Measurements from ENCODE around the gene UGT1A7. TPM values are rescaled to one million over a fixed set of nuclear protein-coding genes. Genes with fewer than 3 reads are reported as not detected.
"Not testable (repeated sequence)": the region's sequence is repeated elsewhere in the genome, so short reads cannot be mapped to it uniquely, and the experiment has no call there.

The UGT1A7 gene
- polyA plus RNA-seq, 1 donor = not detected

DNA sequence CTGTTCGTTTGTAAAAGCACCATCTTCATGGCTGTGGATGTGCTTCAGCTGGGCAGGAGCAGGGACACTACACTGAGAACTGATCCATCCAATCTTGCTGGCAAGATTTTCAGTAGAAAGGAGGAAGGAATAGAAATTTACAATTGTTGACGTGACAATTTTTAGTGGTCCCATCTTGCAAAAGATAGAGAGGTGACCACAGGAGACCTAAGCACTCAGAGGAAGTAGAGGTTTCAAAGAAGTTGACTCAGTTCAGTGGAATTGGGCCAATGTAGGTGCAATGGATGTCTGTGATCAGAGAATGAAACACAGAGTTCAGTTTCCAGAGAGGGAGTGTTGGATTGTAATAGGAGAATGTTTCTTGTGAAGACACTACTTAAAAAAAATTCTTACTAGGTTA is 32.4 kb downstream of the UGT1A7 start:
- no peak for DNase-seq

DNA sequence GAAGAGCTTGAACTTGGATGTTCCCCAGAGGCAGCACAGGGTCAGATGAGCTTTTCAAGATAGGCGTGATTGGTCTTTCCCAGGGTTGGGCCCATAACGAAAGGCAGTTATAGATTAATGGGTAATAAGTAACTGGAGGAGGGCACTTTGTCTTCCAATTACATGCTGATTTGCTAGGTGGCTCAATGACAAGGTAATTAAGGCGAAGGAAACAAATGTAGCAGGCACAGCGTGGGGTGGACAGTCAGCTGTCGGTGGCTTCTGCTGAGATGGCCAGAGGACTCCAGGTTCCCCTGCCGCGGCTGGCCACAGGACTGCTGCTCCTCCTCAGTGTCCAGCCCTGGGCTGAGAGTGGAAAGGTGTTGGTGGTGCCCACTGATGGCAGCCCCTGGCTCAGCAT is 36.9 kb downstream of the UGT1A7 start, which contains the start of gene UGT1A4:
UGT1A4 (plus strand) TSS at position 185 of the 400 bp plus-strand sequence; CDS start at position 270, 85 bp downstream.
- DNase-seq = no peak

DNA sequence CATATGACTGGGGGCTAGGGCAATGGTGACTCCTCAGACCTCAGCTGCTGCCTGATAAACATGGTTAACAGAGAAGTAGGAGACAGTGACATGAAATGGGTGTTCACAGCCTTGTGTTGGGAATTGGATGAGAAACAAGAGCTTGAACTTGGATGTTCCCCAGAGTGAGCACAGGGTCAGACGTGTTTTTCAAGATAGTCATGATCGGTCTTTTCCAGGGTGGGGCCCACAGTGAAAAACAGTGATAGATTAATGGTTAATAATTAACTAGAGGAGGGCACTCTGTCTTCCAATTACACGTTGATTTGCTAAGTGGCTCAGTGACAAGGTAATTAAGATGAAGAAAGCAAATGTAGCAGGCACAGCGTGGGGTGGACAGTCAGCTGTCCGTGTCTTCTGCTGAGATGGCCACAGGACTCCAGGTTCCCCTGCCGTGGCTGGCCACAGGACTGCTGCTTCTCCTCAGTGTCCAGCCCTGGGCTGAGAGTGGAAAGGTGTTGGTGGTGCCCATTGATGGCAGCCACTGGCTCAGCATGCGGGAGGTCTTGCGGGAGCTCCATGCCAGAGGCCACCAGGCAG is 47.1 kb downstream of the UGT1A7 start, which contains the start of gene UGT1A3:
UGT1A3 (plus strand) TSS at position 320 of the 579 bp plus-strand sequence; CDS start at position 405, 85 bp downstream.
- no peak for DNase-seq

DNA sequence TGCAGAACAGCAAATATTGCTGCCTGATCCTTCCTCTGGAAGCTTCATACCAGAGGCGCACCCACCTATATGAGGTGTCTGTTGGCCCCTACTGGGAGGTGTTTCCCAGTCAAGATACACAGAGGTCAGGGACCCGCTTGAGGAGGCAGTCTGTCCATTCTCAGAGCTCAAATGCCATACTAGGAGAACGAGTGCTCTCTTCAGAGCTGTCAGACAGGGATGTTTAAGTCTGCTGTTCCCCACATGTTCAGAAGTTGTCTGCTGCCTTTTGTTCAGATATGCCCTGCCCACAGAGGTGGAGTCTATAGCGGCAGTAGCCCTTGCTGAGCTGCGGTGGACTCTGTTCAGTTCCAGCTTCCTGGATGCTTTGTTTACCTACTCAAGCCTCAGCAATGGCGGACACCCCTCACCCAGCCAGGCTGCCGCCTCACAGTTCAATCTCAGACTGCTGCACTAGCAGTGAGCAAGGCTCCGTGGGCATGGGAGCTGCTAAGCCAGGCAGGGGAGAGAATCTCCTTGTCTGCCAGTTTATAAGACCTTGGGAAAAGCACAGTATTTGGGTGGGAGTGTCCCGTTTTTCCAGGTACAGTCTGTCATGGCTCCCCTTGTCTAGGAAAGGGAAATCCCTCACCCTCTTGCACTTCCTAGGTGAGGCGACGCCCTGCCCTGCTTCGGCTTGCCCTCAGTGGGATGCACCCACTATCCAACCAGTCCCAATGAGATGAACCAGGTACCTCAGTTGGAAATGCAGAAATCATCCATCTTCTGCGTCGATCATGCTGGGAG is 55.4 kb downstream of the UGT1A7 start:
- not testable (repeated sequence) for DNase-seq

DNA sequence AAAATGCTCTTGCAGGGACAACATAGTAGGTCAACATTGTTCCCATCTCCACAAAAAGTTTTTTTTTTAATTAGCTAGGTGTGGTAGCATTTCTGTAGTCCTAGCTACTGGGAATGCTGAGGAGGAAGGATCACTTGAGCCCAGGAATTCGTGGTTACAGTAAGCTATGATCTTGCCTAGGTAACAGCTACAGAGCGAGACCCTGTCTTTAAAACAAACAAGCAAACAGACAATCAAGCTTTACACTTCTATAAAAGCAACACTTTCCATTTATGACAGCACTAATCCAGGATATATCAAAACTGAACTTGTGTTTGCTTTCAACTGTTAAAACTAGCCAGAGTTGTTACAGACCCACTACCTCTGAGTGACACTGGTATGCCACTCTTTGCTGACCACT is 59.2 kb downstream of the UGT1A7 start:
- DNase-seq = no peak

DNA sequence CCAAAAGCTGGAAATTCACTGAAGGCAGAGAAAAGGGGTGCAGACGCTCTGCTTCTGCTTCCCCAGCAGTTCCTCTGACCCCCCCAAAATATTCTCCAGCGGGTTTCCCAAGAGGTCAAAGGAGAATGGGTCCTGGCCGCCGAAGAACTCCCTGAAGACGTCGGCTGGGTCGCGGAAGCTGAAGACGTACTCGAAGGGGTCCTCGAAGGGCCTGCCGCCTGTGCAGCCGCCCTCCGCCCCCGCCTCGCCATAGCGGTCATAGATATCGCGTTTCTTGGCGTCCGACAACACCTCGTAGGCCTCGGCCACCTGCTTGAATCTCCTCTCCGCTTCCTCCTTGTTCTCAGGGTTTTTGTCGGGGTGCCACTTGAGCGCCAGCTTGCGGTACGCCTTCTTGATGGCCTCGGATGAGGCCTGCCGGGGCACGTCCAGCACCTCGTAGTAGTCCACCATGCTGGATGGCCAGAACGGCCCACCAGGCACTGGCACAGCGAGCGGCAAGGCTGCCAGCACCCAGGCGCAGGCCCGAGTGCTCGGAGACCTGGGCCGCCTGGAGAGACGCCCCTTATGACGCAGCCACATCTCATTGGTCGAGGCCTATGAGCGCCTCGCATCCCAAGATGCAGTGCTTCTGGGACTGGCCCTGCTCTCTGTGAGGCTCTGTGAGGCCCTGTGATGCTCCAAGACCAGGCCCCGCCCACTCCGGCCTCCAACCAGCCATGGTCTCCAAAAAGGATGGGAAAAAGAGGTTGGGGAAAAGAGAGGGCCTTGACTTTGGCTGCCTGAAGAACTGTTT is 62.0 kb downstream of the UGT1A7 start:
- DNase-seq = no peak

DNA sequence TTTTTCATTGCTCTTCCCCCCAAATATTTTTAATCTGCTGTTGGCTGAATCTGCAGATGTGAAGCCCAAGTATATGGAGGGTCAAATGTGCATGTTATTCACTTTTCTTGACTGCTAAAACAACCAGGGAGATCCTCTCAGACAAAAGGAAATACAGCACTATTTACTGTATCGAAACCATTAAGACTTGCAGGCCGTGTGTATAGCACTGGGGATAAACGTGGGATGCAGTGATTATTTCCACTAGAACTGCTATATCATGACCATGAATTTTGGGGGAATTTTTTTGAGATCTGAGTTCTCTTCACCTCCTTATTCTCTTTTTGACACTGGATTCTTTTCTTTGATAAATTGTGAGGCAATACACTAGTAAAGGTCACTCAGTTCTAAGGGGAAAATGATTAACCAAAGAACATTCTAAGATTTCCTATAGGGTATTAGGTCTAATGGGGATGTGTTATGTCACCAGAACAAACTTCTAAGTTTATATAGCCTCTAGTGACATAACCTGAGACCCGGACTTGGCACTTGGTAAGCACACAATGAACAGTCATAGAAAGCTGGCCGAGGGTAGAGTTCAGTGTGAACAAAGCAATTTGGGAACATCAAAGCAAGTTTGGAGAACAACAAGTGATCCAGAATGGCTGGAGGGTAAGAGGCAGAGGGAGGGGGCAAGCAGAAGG is 63.5 kb downstream of the UGT1A7 start:
- no peak for DNase-seq

DNA sequence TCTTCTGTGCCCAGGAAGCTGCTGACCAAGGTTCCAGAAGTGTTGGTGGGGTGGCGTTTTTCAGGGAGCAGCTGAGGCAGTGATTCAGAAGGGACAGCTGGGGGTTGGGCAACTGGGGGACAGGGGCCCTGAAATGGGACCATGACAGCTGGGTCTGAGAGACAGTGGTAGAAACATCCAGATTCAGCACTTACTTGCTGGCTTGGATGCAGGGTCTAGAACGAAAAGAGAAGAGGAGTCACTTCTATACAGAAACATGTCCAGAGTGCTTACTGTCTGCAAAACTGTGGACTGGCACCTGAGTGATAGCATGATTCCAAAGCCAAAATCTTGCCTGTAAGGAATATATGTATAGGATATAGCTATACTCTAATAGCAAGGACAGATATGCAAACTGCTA is 64.1 kb downstream of the UGT1A7 start:
- not testable (repeated sequence) for DNase-seq

DNA sequence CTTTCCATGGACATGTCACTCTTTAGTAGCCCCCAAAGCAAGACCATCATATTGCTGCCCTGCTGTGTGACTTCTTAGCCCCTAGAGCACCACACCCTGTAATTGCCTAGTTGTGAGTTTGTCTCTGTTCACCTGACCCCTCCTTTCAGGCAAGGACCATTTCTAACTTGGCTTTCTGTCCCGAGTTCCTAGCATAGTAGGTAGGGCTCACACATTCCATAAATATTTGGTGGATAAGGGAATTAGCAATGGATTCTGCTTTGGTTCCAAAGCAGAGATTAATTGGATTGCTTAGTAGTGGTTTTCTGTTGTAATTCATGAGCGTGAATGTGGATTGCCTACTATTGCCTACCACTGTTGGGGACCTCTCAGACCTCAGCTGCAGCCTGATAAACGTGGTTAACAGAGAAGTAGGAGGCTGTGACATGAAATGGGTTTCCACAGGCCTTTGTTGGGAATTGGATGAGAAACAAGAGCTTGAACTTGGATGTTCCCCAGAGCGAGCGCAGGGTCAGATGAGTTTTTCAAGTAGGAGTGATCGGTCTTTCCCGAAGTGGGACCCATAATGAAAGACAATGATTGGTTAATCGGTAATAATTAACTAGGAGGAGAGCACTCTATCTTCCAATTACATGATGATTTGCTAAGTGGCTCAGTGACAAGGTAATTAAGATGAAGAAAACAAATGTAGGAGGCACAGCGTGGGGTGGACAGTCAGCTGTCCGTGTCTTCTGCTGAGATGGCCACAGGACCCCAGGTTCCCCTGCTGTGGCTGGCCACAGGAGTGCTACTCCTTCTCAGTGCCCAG is 65.0 kb downstream of the UGT1A7 start:
- DNase-seq = no peak

DNA sequence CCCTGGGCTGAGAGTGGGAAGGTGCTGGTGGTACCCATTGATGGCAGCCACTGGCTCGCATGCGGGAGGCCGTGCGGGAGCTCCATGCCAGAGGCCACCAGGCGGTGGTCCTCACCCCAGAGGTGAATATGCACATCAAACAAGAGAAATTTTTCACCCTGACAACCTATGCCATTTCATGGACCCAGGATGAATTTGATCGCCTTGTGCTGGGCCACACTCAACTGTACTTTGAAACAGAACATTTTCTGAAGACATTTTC is 65.5 kb downstream of the UGT1A7 start:
- DNase-seq = no peak

DNA sequence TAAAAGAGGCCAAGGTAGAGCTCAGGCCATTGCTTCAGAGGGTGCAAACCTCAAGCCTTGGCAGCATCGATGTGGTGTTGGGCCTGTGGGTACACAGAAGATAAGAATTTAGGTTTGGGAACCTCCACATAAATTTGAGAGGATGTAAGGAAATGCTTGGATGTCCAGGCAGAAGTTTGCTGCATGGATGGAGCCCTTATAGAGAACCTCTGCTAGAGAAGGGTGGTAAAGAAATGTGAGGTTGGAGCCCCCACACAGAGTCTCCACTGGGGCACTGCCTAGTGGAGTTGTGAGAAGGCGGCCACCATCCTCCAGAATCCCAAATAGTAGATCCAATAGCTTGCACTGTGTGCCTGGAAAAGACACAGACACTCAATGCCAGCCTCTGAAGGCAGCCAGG is 69.0 kb downstream of the UGT1A7 start:
- DNase-seq = not testable (repeated sequence)

DNA sequence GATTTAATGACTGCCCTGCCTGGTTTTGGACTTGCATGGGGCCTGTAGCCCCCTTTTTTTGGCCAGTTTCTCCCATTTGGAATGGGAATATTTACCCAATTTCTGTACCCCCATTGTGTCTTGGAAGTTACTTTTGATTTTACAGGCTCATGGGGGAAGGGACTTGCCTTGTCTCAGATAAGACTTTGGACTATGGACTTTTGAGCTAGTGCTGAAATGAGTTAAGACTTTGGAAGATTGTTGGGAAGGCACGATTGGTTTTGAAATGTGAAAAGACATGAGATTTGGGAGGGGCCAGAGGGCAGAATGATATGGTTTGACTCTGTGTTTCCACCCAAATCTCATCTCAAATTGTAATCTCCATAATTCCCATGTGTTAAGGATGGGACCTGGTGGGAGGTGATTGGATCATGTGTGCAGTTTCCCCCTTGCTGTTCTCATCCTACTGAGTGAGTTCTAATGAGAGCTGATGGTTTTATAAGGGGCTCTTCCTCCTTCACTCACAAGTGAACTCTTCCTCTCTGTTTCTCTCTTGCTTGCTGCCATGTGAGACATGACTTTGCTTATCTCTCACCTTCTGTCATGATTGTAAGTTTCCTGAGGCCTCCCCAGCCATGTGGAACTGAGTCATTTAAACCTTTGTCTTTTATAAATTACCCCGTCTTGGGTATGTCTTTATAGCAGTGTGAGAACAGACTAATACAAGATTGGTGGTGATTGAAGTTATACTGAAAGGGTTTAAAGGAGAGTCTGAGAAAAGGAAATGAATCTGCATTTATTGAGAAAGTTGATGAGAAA is 69.7 kb downstream of the UGT1A7 start:
- not testable (repeated sequence) for DNase-seq

DNA sequence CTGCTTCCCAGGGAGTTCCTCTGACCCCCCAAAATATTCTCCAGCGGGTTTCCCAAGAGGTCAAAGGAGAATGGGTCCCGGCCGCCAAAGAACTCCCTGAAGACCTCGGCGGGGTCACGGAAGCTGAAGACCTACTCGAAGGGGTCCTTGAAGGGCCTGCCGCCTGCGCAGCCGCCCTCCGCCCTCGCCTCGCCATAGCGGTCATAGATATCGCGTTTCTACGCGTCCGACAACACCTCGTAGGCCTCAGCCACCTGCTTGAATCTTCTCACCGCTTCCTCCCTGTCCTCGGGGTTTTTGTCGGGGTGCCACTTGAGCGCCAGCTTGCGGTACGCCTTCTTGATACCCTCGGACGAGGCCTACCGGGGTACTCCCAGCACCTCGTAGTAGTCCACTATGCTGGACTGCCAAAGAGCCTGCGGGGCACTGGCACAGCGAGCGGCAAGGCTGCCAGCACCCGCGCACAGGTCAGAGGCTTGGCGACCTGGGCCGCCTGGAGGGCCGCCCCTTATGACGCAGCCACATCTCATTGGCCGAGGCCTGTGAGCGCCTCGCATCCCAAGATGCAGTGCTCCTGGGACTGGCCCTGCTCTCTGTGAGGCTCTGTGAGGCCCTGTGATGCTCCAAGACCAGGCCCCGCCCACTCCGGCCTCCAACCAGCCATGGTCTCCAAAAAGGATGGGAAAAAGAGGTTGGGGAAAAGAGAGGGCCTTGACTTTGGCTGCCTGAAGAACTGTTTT is 73.3 kb downstream of the UGT1A7 start:
- no peak for DNase-seq

DNA sequence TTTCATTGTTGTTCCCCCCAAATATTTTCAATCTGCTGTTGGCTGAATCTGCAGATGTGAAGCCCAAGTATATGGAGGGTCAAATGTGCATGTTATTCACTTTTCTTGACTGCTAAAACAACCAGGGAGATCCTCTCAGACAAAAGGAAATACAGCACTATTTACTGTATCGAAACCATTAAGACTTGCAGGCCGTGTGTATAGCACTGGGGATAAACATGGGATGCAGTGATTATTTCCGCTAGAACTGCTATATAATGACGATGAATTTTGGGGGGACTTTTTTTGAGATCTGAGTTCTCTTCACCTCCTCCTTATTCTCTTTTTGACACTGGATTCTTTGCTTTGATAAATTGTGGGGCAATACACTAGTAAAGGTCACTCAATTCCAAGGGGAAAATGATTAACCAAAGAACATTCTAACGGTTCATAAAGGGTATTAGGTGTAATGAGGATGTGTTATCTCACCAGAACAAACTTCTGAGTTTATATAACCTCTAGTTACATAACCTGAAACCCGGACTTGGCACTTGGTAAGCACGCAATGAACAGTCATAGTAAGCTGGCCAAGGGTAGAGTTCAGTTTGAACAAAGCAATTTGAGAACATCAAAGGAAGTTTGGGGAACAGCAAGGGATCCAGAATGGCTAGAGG is 74.9 kb downstream of the UGT1A7 start:
- no peak for DNase-seq

DNA sequence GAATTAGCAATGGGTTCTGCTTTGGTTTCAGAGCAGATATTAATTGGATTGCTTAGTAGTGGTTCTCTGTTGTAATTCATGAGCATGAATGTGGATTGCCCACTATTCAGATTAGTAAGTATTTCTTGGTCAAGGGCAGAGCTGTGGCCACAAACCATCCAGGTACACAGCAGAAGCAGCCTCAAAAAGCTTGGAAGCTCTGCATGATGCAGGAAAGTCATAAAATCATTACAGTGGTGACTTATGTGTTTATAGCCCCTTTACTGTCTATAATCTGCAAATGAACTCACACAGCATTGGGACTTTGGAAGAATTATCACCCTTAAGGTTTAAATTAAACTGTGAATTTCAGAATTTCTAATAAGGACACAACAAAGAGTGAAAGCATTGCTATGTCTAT is 76.4 kb downstream of the UGT1A7 start:
- no peak for DNase-seq

DNA sequence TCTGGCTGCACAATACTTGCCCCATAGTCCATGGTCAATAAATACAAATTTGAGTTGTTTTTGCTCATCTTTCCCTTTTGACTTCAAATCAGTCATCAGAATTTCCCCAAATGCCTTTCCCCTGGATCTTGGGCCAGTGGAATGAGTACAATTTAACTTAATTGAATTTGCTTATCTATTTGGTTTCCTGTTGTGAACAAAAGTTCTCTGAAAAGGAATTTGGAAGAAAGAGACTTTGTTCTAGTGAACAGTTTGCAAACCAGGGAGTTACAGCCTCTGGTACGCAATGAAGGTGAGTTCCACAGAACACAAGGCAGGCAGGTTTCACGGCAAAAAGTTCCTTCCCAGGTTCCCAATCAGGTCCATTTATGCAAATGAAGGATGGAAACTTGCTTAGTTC is 77.1 kb downstream of the UGT1A7 start:
- DNase-seq = no peak

DNA sequence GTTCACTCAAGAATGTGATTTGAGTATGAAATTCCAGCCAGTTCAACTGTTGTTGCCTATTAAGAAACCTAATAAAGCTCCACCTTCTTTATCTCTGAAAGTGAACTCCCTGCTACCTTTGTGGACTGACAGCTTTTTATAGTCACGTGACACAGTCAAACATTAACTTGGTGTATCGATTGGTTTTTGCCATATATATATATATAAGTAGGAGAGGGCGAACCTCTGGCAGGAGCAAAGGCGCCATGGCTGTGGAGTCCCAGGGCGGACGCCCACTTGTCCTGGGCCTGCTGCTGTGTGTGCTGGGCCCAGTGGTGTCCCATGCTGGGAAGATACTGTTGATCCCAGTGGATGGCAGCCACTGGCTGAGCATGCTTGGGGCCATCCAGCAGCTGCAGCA is 78.3 kb downstream of the UGT1A7 start, which contains the start of gene UGT1A1:
UGT1A1 (plus strand) TSS at position 228 of the 400 bp plus-strand sequence; CDS start at position 246, 18 bp downstream.
- no peak for DNase-seq

DNA sequence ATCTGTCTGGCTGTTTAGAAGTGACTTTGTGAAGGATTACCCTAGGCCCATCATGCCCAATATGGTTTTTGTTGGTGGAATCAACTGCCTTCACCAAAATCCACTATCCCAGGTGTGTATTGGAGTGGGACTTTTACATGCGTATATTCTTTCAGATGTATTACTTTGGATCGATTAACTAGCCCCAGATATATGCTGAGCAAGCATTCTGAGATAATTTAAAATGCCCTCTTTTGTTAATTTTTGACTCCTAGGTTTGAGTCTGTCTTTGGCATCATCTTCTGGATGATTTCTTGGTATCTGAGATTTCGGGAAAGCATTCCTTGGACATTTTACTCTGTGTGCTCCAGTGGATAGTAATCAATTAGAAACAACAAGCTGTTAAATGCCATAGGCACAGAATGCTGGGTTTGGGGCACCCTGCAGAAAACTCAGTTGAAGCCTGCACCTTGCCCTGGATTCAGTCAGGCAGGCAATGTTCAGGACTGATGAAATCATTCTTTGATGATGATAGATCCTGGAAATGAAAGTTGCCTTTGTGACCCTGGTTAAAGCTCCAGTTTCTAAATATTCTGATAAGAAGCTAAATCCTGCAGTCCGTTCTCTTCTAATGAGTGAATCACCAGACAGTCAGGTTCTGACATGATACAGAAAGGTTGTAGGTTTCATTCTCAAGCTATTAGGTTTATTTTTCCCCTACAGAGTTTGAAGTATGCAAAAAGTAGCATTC is 79.5 kb downstream of the UGT1A7 start:
- no peak for DNase-seq

DNA sequence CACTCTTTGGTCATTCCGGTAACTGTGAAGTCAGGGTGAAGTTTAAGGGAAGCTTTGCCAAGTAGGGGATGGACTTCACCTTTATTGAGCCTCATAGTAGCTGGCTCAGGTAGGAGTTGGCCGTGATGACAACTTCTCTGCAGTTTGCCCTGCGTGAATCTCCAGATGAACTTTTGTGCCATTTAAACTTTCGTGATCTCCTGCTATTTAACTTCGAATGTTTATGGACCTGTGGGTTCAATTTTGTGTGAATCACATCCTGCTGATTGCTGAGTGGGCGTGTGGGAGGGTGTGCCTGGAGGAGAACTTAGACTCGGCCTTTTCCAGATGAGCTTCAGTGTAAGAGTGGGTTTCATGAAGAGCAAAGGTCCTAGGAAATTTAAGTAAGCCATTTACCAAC is 82.6 kb downstream of the UGT1A7 start:
- no peak for DNase-seq
